ENCODE data around the gene CYB5A.

CYB5A gene

DNA sequence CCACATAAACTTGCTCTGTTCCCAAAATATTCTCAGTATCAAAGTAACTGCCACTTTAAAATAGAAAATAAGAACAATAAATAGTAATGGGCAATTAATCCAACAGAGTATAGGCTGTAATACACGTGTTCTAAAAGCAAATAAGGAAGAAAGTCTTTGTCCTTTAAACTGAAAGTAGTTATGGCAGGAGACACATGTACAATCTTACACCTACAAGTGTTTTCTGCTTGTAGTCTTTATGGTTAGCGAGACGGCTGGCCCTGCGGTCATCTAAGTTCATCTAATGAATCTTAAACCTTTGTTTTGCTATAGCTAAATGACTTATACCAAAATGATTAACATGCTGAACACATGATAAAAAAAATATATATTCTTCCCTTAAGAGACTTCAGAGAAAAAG is 32.4 kb downstream of the CYB5A start:
- H3K14ac ChIP-seq (ENCODE audit: low read length in 2 of 2), result no peak overlapping the region
- no peak overlapping the region for H2AK5ac ChIP-seq (ENCODE audit: low read length, severe bottlenecking)
- no peak overlapping the region for H4K91ac ChIP-seq (ENCODE audit: low read length)
- peaks cover 3% of the 10 kb centered on the region for H3K79me1 ChIP-seq (replicated peaks; ENCODE audit: low read length, poor library complexity, severe bottlenecking)
- no peak overlapping the region for H2AFZ ChIP-seq (ENCODE audit: low read depth, low read length)
- no peak overlapping the region for H3K4me2 ChIP-seq (ENCODE audit: low read length, poor library complexity, severe bottlenecking)
- H4K8ac ChIP-seq (ENCODE audit: low read length), result no peak overlapping the region
- H3K4me1 ChIP-seq (ENCODE audit: control insufficient read depth, insufficient read depth, low read depth, low read length), result no peaks in the 10 kb centered on the region
- H3K23ac ChIP-seq (ENCODE audit: low read length in 2 of 2), result no peak overlapping the region
- H3K36me3 ChIP-seq (ENCODE audit: control insufficient read depth in 1 of 2, insufficient read depth in 2 of 2, low read depth in 1 of 2, low read length in 2 of 2), result peaks cover 6 to 56% of the 10 kb centered on the region in 2 experiments
- no peaks in the 10 kb centered on the region for H3K9me3 ChIP-seq (ENCODE audit: control insufficient read depth, low read length)
- WGBS, result no CpG with 5 or more reads among the region's 4 CpGs
- H2BK15ac ChIP-seq (ENCODE audit: low read depth, poor library complexity, severe bottlenecking), result no peak overlapping the region
- H3K4ac ChIP-seq (ENCODE audit: low read depth in 1 of 2, low read length in 2 of 2), result no peak overlapping the region
- H3K9ac ChIP-seq (ENCODE audit: low read length), result no peak overlapping the region
- H2BK120ac ChIP-seq (ENCODE audit: low read depth, low read length), result no peak overlapping the region
- no peak overlapping the region for H3K4me3 ChIP-seq (ENCODE audit: insufficient read depth in 1 of 2, low read depth in 1 of 2, low read length in 2 of 2)
- H3K18ac ChIP-seq (ENCODE audit: low read depth in 1 of 2, low read length in 2 of 2), result no peak overlapping the region
- no peak overlapping the region for H2BK12ac ChIP-seq (ENCODE audit: low read length in 2 of 2)
- no peak overlapping the region for H3K27ac ChIP-seq (ENCODE audit: low read length, poor library complexity, severe bottlenecking)
- H3K27me3 ChIP-seq (ENCODE audit: control insufficient read depth in 1 of 2, insufficient read depth in 1 of 2, low read length in 2 of 2), result no peaks in the 10 kb centered on the region
- no peak overlapping the region for H2BK5ac ChIP-seq (ENCODE audit: low read depth, low read length, poor library complexity, severe bottlenecking)
- DNase-seq, result no peak

DNA sequence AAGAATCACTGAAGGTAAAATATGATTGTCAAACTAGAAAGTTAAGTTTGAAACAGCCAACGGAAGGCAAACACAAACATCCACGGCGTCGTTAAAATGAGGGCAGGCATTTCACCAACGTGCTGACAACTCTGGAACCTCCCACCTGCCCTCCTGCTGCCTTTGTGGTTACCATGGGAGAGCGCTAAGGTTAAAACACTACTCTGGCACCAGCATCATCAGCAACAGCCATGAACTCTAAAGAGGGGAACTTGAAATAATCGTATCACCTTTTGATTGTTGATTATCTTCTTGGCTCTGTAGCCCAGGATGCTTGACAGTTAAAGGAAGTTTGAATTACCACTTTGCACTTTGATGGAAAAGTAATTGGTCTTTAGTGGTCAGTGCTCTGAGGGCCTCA is 34.7 kb downstream of the CYB5A start:
- no peak overlapping the region for H2AFZ ChIP-seq (ENCODE audit: low read depth, low read length)
- H3K9ac ChIP-seq (ENCODE audit: low read length), result no peak overlapping the region
- H3K9me3 ChIP-seq (ENCODE audit: control insufficient read depth, low read length), result no peaks in the 10 kb centered on the region
- H3K79me1 ChIP-seq (replicated peaks; ENCODE audit: low read length, poor library complexity, severe bottlenecking), result peaks cover 1% of the 10 kb centered on the region
- no peak overlapping the region for H3K4ac ChIP-seq (ENCODE audit: low read depth in 1 of 2, low read length in 2 of 2)
- H3K14ac ChIP-seq (ENCODE audit: low read length in 2 of 2), result no peak overlapping the region
- H2BK15ac ChIP-seq (ENCODE audit: low read depth, poor library complexity, severe bottlenecking), result no peak overlapping the region
- H3K4me2 ChIP-seq (ENCODE audit: low read length, poor library complexity, severe bottlenecking), result no peak overlapping the region
- no peak overlapping the region for H4K91ac ChIP-seq (ENCODE audit: low read length)
- no peak overlapping the region for H3K23ac ChIP-seq (ENCODE audit: low read length in 2 of 2)
- H4K8ac ChIP-seq (ENCODE audit: low read length), result no peak overlapping the region
- no peaks in the 10 kb centered on the region for H3K27me3 ChIP-seq (ENCODE audit: control insufficient read depth in 1 of 2, insufficient read depth in 1 of 2, low read length in 2 of 2)
- no peak overlapping the region for H3K18ac ChIP-seq (ENCODE audit: low read depth in 1 of 2, low read length in 2 of 2)
- no peak overlapping the region for H3K4me3 ChIP-seq (ENCODE audit: insufficient read depth in 1 of 2, low read depth in 1 of 2, low read length in 2 of 2)
- no peak for DNase-seq
- H2BK120ac ChIP-seq (ENCODE audit: low read depth, low read length), result no peak overlapping the region
- H2BK5ac ChIP-seq (ENCODE audit: low read depth, low read length, poor library complexity, severe bottlenecking), result no peak overlapping the region
- WGBS, result 59% methylated on average over 7 of the region's 7 CpGs
- no peak overlapping the region for H2BK12ac ChIP-seq (ENCODE audit: low read length in 2 of 2)
- H2AK5ac ChIP-seq (ENCODE audit: low read length, severe bottlenecking), result no peak overlapping the region
- no peak overlapping the region for H3K27ac ChIP-seq (ENCODE audit: low read length, poor library complexity, severe bottlenecking)
- peaks cover 6 to 56% of the 10 kb centered on the region in 2 experiments for H3K36me3 ChIP-seq (ENCODE audit: control insufficient read depth in 1 of 2, insufficient read depth in 2 of 2, low read depth in 1 of 2, low read length in 2 of 2)
- no peaks in the 10 kb centered on the region for H3K4me1 ChIP-seq (ENCODE audit: control insufficient read depth, insufficient read depth, low read depth, low read length)

DNA sequence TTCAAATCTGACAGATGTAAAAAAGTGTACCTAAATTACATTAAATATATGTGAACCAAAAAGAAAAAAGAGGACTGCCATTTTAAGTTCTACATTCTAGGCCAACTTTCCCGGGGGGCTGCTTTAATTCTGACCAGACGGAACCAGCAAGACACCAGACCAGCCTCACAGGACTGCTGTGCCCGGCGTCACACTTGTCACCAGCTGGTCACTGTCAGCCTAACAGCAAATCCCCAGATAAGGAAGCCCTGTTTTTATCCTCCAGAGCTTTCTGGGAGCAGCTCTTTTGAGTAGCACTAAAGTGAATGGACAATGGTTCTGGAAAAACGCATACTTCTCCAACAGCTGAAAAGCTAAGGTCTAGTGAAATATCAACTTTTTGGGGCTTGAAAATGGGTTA is 35.6 kb downstream of the CYB5A start:
- Histone ChIP-seq H3K27ac (ENCODE audit: low read length, poor library complexity, severe bottlenecking) (no peak overlapping the region), H2BK5ac (ENCODE audit: low read depth, low read length, poor library complexity, severe bottlenecking) (no peak overlapping the region), H3K9me3 (ENCODE audit: control insufficient read depth, low read length) (no peaks in the 10 kb centered on the region), H2BK15ac (ENCODE audit: low read depth, poor library complexity, severe bottlenecking) (no peak overlapping the region), H3K79me1 (replicated peaks; ENCODE audit: low read length, poor library complexity, severe bottlenecking) (peaks cover 1% of the 10 kb centered on the region), H3K23ac (ENCODE audit: low read length in 2 of 2) (no peak overlapping the region), H3K36me3 (ENCODE audit: control insufficient read depth in 1 of 2, insufficient read depth in 2 of 2, low read depth in 1 of 2, low read length in 2 of 2) (peaks cover 3 to 47% of the 10 kb centered on the region in 2 experiments), H3K4me3 (ENCODE audit: insufficient read depth in 1 of 2, low read depth in 1 of 2, low read length in 2 of 2) (no peak overlapping the region), H2BK120ac (ENCODE audit: low read depth, low read length) (no peak overlapping the region), H3K4me2 (ENCODE audit: low read length, poor library complexity, severe bottlenecking) (no peak overlapping the region), H3K4ac (ENCODE audit: low read depth in 1 of 2, low read length in 2 of 2) (peak overlapping the region in 1 of 2 experiments; percentile 15), H3K18ac (ENCODE audit: low read depth in 1 of 2, low read length in 2 of 2) (no peak overlapping the region), H2BK12ac (ENCODE audit: low read length in 2 of 2) (no peak overlapping the region), H3K9ac (ENCODE audit: low read length) (no peak overlapping the region), H2AFZ (ENCODE audit: low read depth, low read length) (no peak overlapping the region), H4K8ac (ENCODE audit: low read length) (no peak overlapping the region), H3K27me3 (ENCODE audit: control insufficient read depth in 1 of 2, insufficient read depth in 1 of 2, low read length in 2 of 2) (no peaks in the 10 kb centered on the region), H3K14ac (ENCODE audit: low read length in 2 of 2) (no peak overlapping the region), H3K4me1 (ENCODE audit: control insufficient read depth, insufficient read depth, low read depth, low read length) (no peaks in the 10 kb centered on the region), H4K91ac (ENCODE audit: low read length) (no peak overlapping the region), H2AK5ac (ENCODE audit: low read length, severe bottlenecking) (no peak overlapping the region)
- no peak for DNase-seq
- 43% methylated on average over 5 of the region's 5 CpGs for WGBS

DNA sequence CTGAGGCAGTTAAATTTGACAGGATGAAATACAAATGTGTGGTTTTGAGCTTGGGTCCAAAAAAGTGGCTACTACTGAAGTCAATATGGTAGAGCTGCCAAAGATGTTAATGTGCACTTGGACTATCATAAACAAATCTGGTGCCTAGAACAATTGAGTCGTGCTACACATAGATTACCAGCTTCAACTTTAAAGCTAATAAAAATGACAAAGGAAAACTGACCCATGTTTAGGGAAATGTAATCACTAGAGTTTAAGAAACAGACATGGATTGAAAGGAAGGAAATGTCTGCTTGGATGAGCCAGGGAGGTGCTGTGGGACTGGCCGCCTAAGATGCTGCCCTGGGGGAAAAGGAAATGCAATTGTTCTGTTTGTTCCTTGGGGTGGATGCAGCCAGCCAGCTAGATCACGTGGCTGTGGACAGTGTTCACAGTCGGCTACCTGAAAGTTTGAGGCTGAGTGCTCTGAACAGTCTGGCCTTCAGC is 36.6 kb downstream of the CYB5A start:
- Histone ChIP-seq H2AK5ac (ENCODE audit: low read length, severe bottlenecking) (no peak overlapping the region), H4K91ac (ENCODE audit: low read length) (peak overlapping the region; percentile 5), H3K79me1 (replicated peaks; ENCODE audit: low read length, poor library complexity, severe bottlenecking) (peaks cover 1% of the 10 kb centered on the region), H2AFZ (ENCODE audit: low read depth, low read length) (no peak overlapping the region), H2BK5ac (ENCODE audit: low read depth, low read length, poor library complexity, severe bottlenecking) (no peak overlapping the region), H3K23ac (ENCODE audit: low read length in 2 of 2) (no peak overlapping the region), H3K9ac (ENCODE audit: low read length) (no peak overlapping the region), H3K27me3 (ENCODE audit: control insufficient read depth in 1 of 2, insufficient read depth in 1 of 2, low read length in 2 of 2) (no peaks in the 10 kb centered on the region), H3K4me2 (ENCODE audit: low read length, poor library complexity, severe bottlenecking) (no peak overlapping the region), H4K8ac (ENCODE audit: low read length) (no peak overlapping the region), H2BK120ac (ENCODE audit: low read depth, low read length) (no peak overlapping the region), H2BK12ac (ENCODE audit: low read length in 2 of 2) (peak overlapping the region in 1 of 2 experiments; percentile 49), H3K4ac (ENCODE audit: low read depth in 1 of 2, low read length in 2 of 2) (no peak overlapping the region), H3K18ac (ENCODE audit: low read depth in 1 of 2, low read length in 2 of 2) (peak overlapping the region in 1 of 2 experiments; percentile 61), H2BK15ac (ENCODE audit: low read depth, poor library complexity, severe bottlenecking) (no peak overlapping the region), H3K4me1 (ENCODE audit: control insufficient read depth, insufficient read depth, low read depth, low read length) (no peaks in the 10 kb centered on the region), H3K27ac (ENCODE audit: low read length, poor library complexity, severe bottlenecking) (no peak overlapping the region), H3K9me3 (ENCODE audit: control insufficient read depth, low read length) (no peaks in the 10 kb centered on the region), H3K14ac (ENCODE audit: low read length in 2 of 2) (peak overlapping the region in 1 of 2 experiments; percentile 78), H3K36me3 (ENCODE audit: control insufficient read depth in 1 of 2, insufficient read depth in 2 of 2, low read depth in 1 of 2, low read length in 2 of 2) (peaks cover 8 to 37% of the 10 kb centered on the region in 2 experiments), H3K4me3 (ENCODE audit: insufficient read depth in 1 of 2, low read depth in 1 of 2, low read length in 2 of 2) (no peak overlapping the region)
- DNase-seq, result no peak
- WGBS, result 11% methylated on average over 3 of the region's 4 CpGs
